CD4-positive, alpha-beta T cell treated with Interleukin-6 at 100 ng/mL for 8 hours (primary cell): Measurements from ENCODE around the gene MAML3.

Experiments
- DNase-seq: peaks from one replicate; pipeline ENCODE4 v3.0.0-alpha.2; 2020; ENCODE audit warnings: mixed read lengths, low spot score

Gene MAML3

DNA sequence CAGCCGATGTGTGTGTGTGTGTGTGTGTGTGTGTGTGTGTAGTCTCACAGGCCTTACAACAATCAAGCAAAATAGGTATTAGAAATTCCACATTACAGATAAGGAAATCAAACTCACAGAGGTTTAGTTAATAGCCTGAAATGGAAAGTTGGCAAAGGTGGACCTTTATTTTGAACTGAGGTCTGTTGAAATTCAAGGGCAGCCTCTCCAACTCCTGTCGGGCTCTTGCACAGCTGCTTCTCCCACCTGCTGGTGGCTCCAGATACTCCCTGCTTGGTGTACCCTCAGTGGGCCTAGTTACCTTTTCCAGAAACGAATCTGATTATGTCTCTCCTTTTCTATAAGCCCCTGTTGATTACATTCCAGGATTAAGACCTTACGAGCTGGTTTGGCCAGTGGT, 292.5 kb downstream of the MAML3 start:
- DNase-seq = no peak

GRCh38 chr4:139860435-139861024, 293.5 kb downstream of the MAML3 start:
- no peak for DNase-seq

DNA sequence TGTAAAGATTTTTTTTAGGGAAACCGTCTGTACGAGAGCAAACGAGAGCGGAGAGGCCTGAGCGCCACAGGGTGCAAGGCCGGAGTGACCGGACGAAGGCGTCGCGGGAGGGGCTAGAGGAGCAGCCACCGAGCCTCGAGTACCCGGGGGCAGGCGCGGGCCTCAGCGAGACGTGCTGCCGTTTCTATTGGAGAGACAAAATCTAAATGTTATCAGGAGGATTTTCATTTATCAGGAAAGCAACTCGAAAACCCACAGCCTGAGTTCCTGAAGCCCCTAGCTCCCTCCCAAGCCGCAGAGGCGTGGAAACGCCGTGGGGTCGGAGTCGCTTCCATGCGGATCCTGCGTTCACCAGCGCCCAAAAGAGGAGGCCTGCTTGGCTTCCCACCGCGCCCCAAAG, 294.1 kb downstream of the MAML3 start:
- no peak for DNase-seq

DNA sequence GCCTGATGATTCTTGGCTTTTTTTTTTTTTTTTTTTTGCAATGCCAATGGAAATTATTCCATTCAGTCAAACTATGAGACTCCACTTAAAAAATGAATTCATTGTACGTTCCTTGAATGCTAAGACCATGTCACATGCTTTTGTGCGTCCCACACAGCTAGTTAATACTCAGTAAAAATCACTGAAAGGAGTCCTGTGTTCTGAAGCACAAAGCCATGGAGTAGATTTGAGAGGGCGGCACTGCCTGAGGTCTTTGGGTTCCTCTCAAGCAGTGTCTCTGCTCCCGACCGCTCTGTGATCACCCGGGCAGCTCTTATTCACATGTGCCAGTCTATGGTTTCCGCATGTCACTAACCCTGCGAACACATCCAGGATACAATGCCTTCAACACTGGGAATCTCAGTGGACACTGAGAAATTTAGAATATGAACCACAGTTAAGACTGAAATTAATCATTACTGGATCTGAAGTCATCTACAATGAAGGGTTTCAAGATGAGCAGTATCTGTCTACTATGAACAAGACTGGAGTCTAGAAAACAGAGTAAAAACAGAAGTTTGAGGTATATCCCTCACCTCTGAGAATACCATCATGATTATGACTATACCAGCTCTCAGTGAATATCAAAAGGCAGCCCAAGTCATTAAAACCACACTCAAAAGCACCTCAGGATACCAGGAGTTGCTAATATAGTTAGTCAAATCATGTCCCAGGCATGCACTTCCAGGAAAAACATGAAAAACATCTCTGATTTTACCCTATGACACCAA, 295.4 kb downstream of the MAML3 start:
- DNase-seq = no peak

- DNase-seq = no peak
Observed at GRCh38 chr4:139857977-139858376, 296.0 kb downstream of the MAML3 start.

DNA sequence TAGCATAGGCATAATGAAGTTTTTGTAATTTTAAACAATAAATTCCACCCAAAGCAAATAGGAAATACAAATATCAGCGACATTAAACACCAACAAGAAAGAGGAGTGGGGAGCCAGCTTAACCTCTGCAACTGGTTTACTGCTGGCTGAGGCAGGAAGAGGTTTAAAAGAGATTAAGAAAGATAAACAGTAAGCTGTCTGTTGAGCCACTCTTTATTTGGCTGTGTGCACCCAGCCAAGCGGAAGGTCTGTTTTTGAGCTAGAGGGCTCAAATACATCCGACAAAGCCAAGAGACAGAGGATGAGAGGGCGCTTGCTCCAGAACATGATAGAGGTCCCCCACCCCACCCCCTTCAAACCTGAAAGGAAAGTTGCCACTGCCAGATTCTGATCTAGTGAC, 297.0 kb downstream of the MAML3 start:
- DNase-seq = no peak

DNA sequence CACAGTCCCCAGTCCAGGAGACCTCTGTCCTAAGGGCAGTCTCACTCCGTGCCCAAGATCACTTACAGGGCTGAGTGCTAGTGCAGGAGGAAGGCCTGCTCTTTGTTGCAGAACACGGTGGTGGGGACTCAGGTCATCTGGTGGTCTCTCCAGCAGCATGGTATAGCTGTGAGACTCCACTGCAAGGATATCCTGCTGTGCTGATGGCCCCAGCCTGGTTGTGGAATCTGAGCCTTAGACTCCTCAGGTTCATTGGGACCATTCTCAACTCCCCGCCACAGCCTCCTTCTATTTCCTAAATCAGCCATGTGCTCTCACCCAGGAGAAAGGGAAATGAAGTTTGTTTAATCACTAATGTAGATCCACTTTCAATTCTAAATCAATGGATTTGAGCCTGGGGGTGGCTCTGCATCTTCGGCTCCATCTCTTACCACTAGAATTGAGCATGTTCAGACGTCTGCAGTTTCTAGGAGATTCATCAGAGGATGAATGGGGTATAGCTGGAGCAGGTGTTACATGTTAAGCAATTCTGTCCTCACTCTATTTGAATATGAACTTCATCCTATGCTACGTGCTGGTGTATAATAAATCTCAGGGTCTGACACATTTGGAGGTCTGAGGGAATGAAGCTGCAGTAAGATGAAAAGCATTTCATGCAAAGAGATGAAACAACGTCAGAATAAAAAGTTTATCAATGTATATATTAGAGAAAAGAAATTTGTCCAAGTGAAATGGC, 299.1 kb downstream of the MAML3 start:
- DNase-seq = no peak

GRCh38 chr4:139853309-139853708, 300.7 kb downstream of the MAML3 start:
- DNase-seq = no peak

GRCh38 chr4:139852612-139853269, 301.2 kb downstream of the MAML3 start:
- DNase-seq = no peak

GRCh38 chr4:139851639-139852038, 302.3 kb downstream of the MAML3 start:
- DNase-seq = no peak

DNA sequence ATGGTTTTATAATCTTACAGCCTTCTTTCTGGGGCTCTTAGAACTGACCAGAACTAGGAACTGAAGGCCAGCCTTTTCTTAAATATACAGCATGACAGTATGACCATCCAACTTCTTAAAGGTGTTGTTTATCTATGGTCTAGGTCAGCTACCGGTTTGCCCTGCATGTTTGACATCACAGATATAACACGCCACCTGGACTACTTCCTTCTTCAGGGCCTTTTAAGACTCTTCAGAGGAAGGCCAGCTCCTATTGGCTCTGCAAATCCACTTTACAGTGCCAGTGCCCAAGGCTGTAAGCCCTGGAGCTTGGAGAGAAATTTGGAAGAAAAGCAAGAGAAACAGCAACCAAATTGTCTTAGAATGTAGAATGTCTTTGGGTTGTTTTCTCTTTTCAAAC, 302.9 kb downstream of the MAML3 start:
- no peak for DNase-seq

DNA sequence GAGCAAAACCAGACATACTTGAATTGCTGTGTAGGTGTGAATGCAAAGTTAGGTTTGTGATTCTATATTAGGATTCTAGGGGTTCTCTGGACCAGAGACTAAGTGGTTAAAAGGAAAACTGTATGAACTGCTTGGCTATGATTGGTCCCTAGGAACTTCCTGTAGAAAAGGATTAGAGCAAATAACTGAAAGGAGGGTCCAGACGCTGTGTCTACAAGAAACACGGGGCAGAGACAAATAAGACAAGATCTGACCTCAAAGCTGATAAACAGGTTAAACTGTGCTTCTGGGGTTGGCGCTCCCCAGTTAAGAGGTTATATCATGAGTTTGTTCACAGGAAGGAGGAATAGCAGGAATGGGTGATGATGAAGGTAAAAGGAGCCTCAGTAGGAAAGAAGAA, 304.8 kb downstream of the MAML3 start:
- DNase-seq = no peak

- no peak for DNase-seq
Observed at GRCh38 chr4:139848028-139848427, 306.0 kb downstream of the MAML3 start.

GRCh38 chr4:139847602-139848001, 306.4 kb downstream of the MAML3 start:
- no peak for DNase-seq

DNA sequence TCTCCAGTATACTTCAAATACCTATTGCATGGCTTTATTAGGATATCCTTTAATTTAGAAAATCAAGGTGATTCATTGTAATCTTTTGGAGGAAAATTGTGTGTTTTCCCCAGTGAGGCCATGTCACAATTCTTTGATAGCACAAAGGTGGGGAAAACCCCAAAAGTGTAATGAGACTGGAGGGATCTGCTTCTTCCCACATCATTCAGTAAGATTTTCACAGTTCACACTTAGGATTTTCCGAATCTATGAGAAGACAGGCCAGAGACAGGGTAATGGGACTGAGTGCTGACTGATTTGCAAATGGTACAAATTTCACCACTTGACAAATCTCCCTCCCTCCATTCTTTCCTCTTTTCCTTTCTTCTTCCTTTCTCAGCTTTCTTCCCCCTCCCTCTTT, 307.2 kb downstream of the MAML3 start:
- DNase-seq = no peak

GRCh38 chr4:139845453-139846093, 308.4 kb downstream of the MAML3 start:
- DNase-seq = no peak

GRCh38 chr4:139844459-139845036, 309.4 kb downstream of the MAML3 start:
- no peak for DNase-seq

- no peak for DNase-seq
Observed at GRCh38 chr4:139844057-139844456, 309.9 kb downstream of the MAML3 start.

DNA sequence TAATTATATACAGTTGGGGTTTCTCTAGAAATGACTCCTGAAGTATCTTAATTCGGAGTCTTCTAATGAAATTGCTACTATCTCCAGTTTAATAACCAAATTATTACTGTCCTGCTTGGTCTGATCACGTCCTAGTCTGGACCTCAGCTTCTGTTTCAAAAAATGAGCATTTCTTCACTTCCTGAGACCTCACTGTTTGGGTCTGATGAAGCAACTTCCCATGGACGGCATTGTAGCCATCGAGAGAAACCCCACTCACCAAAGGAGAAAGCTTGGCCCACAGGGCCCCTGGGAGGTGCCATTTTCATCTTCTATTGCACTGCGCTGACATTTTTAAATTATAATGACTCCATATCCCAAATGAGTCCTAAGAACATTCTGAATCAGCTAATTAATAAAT, 310.3 kb downstream of the MAML3 start:
- no peak for DNase-seq

- no peak for DNase-seq
Observed at GRCh38 chr4:139841464-139842195, 312.4 kb downstream of the MAML3 start.

DNA sequence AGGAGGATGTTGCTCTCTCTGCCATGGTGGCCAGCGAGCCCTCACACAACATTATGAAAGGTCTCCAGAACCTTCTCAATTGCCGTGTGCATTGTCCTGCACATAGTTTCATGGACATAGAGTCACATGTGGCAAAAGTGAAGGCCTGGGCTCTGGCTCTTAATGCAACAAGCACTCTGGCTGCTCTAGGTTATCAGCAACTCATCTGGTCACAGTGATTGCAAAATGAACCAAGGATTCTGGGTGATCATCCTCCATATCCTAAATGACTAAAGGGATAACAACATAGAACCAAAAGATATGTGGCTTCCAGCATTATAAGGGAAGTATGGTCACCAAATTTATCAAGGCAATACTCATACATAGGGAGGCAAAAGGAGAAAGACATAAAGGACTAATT, 313.2 kb downstream of the MAML3 start:
- no peak for DNase-seq
